K562 (cell line): ENCODE results near the gene CEP76. TPM values are rescaled to one million over a fixed set of nuclear protein-coding genes. Genes with fewer than 3 reads are reported as not detected.
A peak's percentile ranks its signal among the peaks of the same experiment; 100 is the strongest.

Experiments
- ATAC-seq: fragments of 200-7000 bp; cut with Tn5 transposase; 3 replicates; pipeline ENCODE4 v1.9.1; 2020; ENCODE audit warnings: moderate library complexity
- BruUV-seq: library from RNA; stranded (reverse); fragments of 400-500 nt; replicated peaks from 2 replicates; lab custom pipeline; 2021; lab: Mats Ljungman, UMichigan
- CTCF ChIA-PET: fragments of 300-600 bp; formaldehyde crosslinking; extraction: SDS; loops from one replicate; lab custom pipeline; 2021; ENCODE audit warnings: low intra/inter-chr PET ratio; lab: Yijun Ruan, JAX
- POLR2A ChIA-PET: fragments of 300-600, 350-650 bp; sonication (Branson Sonifier 250); formaldehyde crosslinking; extraction: SDS; loops from one replicate; lab custom pipeline; 2021; ENCODE audit warnings: antibody characterized with exemption, inconsistent platforms; lab: Yijun Ruan, JAX
- DNase-seq, 4 experiments: peaks; one replicate each; pipeline versions ENCODE4 v3.0.0 to v3.0.0-alpha.2; 2011 to 2018; ENCODE audit warnings: low spot score in 3 of 4, mixed read lengths in 3 of 4; ENCODE audit errors: extremely low read depth in 1 of 4
- FAIRE-seq: peaks from 2 replicates; lab custom pipeline; 2011; peaks lifted over from hg19 to GRCh38; lab: Jason Lieb, UNC
- H2AFZ ChIP-seq: 2 replicates; pipeline ENCODE4 v1.6.0; 2011; ENCODE audit warnings: low read depth, low read length, control low read depth, inconsistent platforms
- H3K27ac ChIP-seq: fragments of 200-600 bp; 3 replicates; pipeline ENCODE4 v1.8.0; 2011; ENCODE audit warnings: low read depth, mild to moderate bottlenecking, control low read depth, inconsistent platforms, low read length, moderate library complexity, mixed read lengths; ENCODE audit errors: extremely low read depth
- H3K27me3 ChIP-seq, 2 experiments: fragments of 300-600 bp in 1 of 2; 2 replicates in 1 of 2; 3 replicates in 1 of 2; pipeline versions ENCODE4 v1.6.0 to v1.8.0; 2011; ENCODE audit warnings: inconsistent platforms in 2 of 2, low read length in 2 of 2, mild to moderate bottlenecking in 1 of 2, mixed read lengths in 1 of 2, moderate library complexity in 1 of 2; ENCODE audit not compliant: control insufficient read depth in 2 of 2, insufficient read depth in 2 of 2
- H3K36me3 ChIP-seq: fragments of 300-600 bp; 3 replicates; pipeline ENCODE4 v1.8.0; 2011; ENCODE audit warnings: mild to moderate bottlenecking, low read length, inconsistent platforms; ENCODE audit not compliant: control insufficient read depth, insufficient read depth
- H3K4me1 ChIP-seq, 2 experiments: fragments of 200-600 bp in 1 of 2; replicated peaks in 1 of 2; 2 replicates in 1 of 2; 3 replicates in 1 of 2; pipeline versions ENCODE4 v1.5.1 to v1.8.0; 2011; ENCODE audit warnings: inconsistent platforms in 2 of 2, low read length in 2 of 2, mild to moderate bottlenecking in 1 of 2, mixed read lengths in 1 of 2, moderate library complexity in 1 of 2; ENCODE audit not compliant: control insufficient read depth in 2 of 2, insufficient read depth in 2 of 2
- H3K4me2 ChIP-seq: 2 replicates; pipeline ENCODE4 v1.6.1; 2011; ENCODE audit warnings: low read length, control low read depth, inconsistent platforms, mixed read lengths; ENCODE audit not compliant: insufficient read depth
- H3K4me3 ChIP-seq: fragments of 200-600 bp; sonication (generic), shearing (Covaris generic); 2 replicates; pipeline ENCODE4 v1.5.1; 2016; ENCODE audit warnings: control low read depth, inconsistent platforms
- H3K79me2 ChIP-seq: fragments of 200-600 bp; 3 replicates; pipeline ENCODE4 v1.8.0; 2011; ENCODE audit warnings: low read length, inconsistent platforms; ENCODE audit not compliant: control insufficient read depth, insufficient read depth
- H3K9ac ChIP-seq, 2 experiments: 2 replicates each; pipeline versions ENCODE4 v1.6.0 to v1.6.1; 2011; ENCODE audit warnings: low read depth in 2 of 2, low read length in 2 of 2, control low read depth in 1 of 2, inconsistent platforms in 1 of 2, mild to moderate bottlenecking in 1 of 2, mixed read lengths in 1 of 2; ENCODE audit not compliant: insufficient read depth in 1 of 2
- H3K9me1 ChIP-seq: one replicate; pipeline ENCODE4 v1.6.0; 2011; ENCODE audit warnings: inconsistent platforms, mild to moderate bottlenecking, low read length, moderate library complexity; ENCODE audit not compliant: control insufficient read depth, insufficient read depth
- H3K9me3 ChIP-seq: replicated peaks from 2 replicates; pipeline ENCODE4 v1.5.1; 2011; ENCODE audit warnings: low read depth, low read length, inconsistent platforms; ENCODE audit not compliant: control insufficient read depth, insufficient read depth
- H4K20me1 ChIP-seq: replicated peaks from 2 replicates; pipeline ENCODE4 v1.6.1; 2011; ENCODE audit warnings: low read length, inconsistent platforms, mixed read lengths; ENCODE audit not compliant: control insufficient read depth, insufficient read depth
- CBFA2T2 ChIP-seq: fragments of 450-650 bp; conservative IDR thresholded peaks from 2 replicates; pipeline ENCODE4 v1.6.1; 2017; ENCODE audit warnings: mild to moderate bottlenecking
- CBFA2T3 ChIP-seq: fragments of 450-650 bp; IDR thresholded peaks from 2 replicates; pipeline ENCODE4 v1.6.1; 2017
- FOXM1 ChIP-seq, 2 experiments: fragments of 450-650 bp in 1 of 2; sonication (generic) in 1 of 2; formaldehyde crosslinking in 1 of 2; IDR thresholded peaks; 2 replicates each; pipeline versions ENCODE4 v1.6.1 to v1.9.0; 2017 to 2022; ENCODE audit warnings: low read depth in 2 of 2, mild to moderate bottlenecking in 2 of 2, missing genetic modification reagents in 1 of 2, moderate library complexity in 1 of 2
- HLTF ChIP-seq: fragments of 450-650 bp; IDR thresholded peaks from 2 replicates; pipeline ENCODE4 v1.6.1; 2016
- MIER1 ChIP-seq: fragments of 450-650 bp; IDR thresholded peaks from 2 replicates; pipeline ENCODE4 v1.6.1; 2016; ENCODE audit warnings: antibody characterized with exemption, mild to moderate bottlenecking, low read depth
- NBN ChIP-seq: fragments of 450-650 bp; IDR thresholded peaks from 2 replicates; pipeline ENCODE4 v1.6.1; 2016; ENCODE audit warnings: low read depth, mild to moderate bottlenecking
- PCBP2 ChIP-seq: fragments of 200-400 bp; formaldehyde crosslinking; IDR thresholded peaks from 2 replicates; pipeline ENCODE4 v1.6.1; 2018; ENCODE audit warnings: low read length, low read depth, mild to moderate bottlenecking, moderate library complexity; ENCODE audit not compliant: poor library complexity, severe bottlenecking
- POLR2AphosphoS2 ChIP-seq: IDR thresholded peaks from 2 replicates; pipeline ENCODE4 v1.6.1; 2012; ENCODE audit warnings: low read length, improper control_type of control experiment
- POLR3A ChIP-seq: IDR thresholded peaks from 2 replicates; pipeline ENCODE4 v1.6.1; 2011; ENCODE audit warnings: borderline replicate concordance, mild to moderate bottlenecking, moderate library complexity; ENCODE audit not compliant: insufficient read length, insufficient read depth; ENCODE audit errors: extremely low read depth
- RAD21 ChIP-seq, 2 experiments: fragments of 250-450 bp in 1 of 2; fragments of 450-650 bp in 1 of 2; sonication (Bioruptor Pico) in 1 of 2; formaldehyde crosslinking in 1 of 2; IDR thresholded peaks in 1 of 2; conservative IDR thresholded peaks in 1 of 2; 2 replicates each; pipeline versions ENCODE4 v1.4.0 to v1.8.0; 2020 to 2022; ENCODE audit warnings: mild to moderate bottlenecking in 2 of 2, moderate library complexity in 1 of 2
- RHOXF2B ChIP-seq: fragments of 250-450 bp; sonication (Bioruptor Pico); conservative IDR thresholded peaks from 2 replicates; pipeline ENCODE4 v1.5.1; 2021
- SMARCB1 ChIP-seq: IDR thresholded peaks from 2 replicates; pipeline ENCODE4 v1.6.1; 2011; ENCODE audit warnings: improper control_type of control experiment, low read depth; ENCODE audit not compliant: insufficient read length
- SPI1 ChIP-seq: IDR thresholded peaks from 2 replicates; pipeline ENCODE4 v1.6.1; 2011; ENCODE audit warnings: low read depth, low read length, control low read depth, borderline replicate concordance
- U2AF2 ChIP-seq: fragments of 200-400 bp; formaldehyde crosslinking; optimal IDR thresholded peaks from 2 replicates; pipeline ENCODE3; 2017; ENCODE audit warnings: low read depth, mild to moderate bottlenecking, low read length
- ZNF780A ChIP-seq: fragments of 250-450 bp; sonication (Bioruptor Pico); IDR thresholded peaks from 2 replicates; pipeline ENCODE4 v1.5.0; 2021; ENCODE audit warnings: mild to moderate bottlenecking
- ZSCAN32 ChIP-seq: fragments of 450-650 bp; formaldehyde crosslinking; IDR thresholded peaks from 2 replicates; pipeline ENCODE4 v1.4.0; 2020; ENCODE audit warnings: mild to moderate bottlenecking, moderate library complexity
- WGBS: fragments of 100-300 bp; shearing (Covaris generic); methylation state at CpG from one replicate; pipeline ENCODE4 v1.1.6; 2016; ENCODE audit warnings: low coverage, mixed read lengths; ENCODE audit not compliant: insufficient coverage; ENCODE audit errors: missing lambda C conversion rate; 5-methylcytosine and 5-hydroxymethylcytosine counted together
- in situ Hi-C: fragments of 300-500 bp; cut with MboI; formaldehyde crosslinking; loops from 4 replicates; pipeline ENCODE4 v1.15.0; 2018; ENCODE audit warnings: inconsistent platforms, mixed read lengths
- intact Hi-C: fragments of 100-400 bp; cut with micrococcal nuclease; formaldehyde crosslinking; loops from 2 replicates; pipeline ENCODE4 v1.14.2; 2022
- polyA plus RNA-seq, 8 experiments: library from polyadenylated mRNA; depleted of rRNA in 4 of 8; stranded (reverse) in 5 of 8; unstranded in 3 of 8; fragments of >200 nt; fragmentation: Nextera tagmentation in 2 of 8; fragmentation: Illumina TruSeq in 1 of 8; extraction: Ambion mirVana in 2 of 8; extraction: Trizol in 1 of 8; gene quantifications; 2 replicates each; pipeline versions ENCODE4 v1.2.1 to v1.2.3, GENCODE V29; 2011 to 2014; ENCODE audit warnings: inconsistent platforms in 1 of 8, missing spikeins in 1 of 8
- total RNA-seq, 7 experiments: library from RNA; depleted of rRNA in 6 of 7; stranded (reverse); fragments of >200 nt in 6 of 7; fragmentation: Illumina TruSeq in 2 of 7; extraction: Trizol in 2 of 7; gene quantifications; 2 replicates each; pipeline versions ENCODE4 v1.2.1 to v1.2.3, GENCODE V29; 2011 to 2021; ENCODE audit warnings: low replicate concordance in 1 of 7
- TF ChIP-seq, protein P1 (sequence below): fragments of 450-650 bp; IDR thresholded peaks from 2 replicates; pipeline ENCODE4 v1.6.1; 2017; ENCODE audit warnings: antibody characterized with exemption, mild to moderate bottlenecking

CEP76 gene
- total and polyA plus RNA-seq, 9 of the 15 experiments (the other 6 are each of a cell fraction or from before 2014, with no cell fraction given) = 5.3 to 27.3 (median 19.3) TPM

DNA sequence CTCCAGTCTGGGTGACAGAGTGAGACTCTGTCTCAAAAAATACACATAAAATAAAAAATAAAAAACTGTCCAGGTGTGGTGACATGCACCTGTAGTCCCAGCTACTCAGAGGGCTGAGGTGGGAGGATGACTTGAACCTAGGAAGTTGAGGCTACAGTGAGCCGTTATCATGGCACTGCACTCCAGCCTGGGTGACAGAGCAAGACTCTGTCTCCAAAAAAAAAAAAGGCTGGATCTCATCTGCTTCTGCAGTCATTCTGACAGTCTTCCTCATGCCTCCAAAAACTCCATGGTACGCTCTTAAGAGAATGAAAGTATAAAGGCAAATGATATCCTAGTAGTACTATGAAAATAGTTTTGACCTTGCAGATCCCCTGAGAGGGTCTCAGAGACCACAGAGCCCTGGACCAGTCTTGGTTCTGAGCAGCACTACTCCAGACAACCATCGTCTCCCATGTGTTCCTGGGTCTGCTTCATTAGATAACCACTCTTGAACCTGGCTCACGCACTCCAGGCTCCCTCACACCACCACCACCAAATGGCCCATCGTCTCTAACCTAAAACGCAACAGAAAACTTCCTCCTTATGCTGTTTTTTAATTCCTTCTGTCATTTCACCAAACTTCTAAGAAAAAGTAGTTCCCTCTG lies 70.6 kb downstream of the CEP76 start:
- Histone ChIP-seq H3K79me2 (no peaks in the 10 kb centered on the region), H3K4me1 (peaks cover 4 to 7% of the 10 kb centered on the region in 2 experiments; a peak in 3 of 5 replicates), H2AFZ (peak overlapping the region; percentile 61), H3K9ac (peak overlapping the region; percentile 24 to 36; a peak in 2 of 4 replicates), H3K9me3 (no peaks in the 10 kb centered on the region), H3K4me2 (peak overlapping the region; percentile 68), H3K27ac (peak overlapping the region; percentile 63; the same call in 2 of the 3 replicates), H3K27me3 (no peaks in the 10 kb centered on the region), H3K4me3 (no peak overlapping the region), H4K20me1 (no peaks in the 10 kb centered on the region), H3K9me1 (no peaks in the 10 kb centered on the region), H3K36me3 (no peaks in the 10 kb centered on the region)
- peak in 3 of 4 experiments; percentile 21 to 67 (median 64) for DNase-seq
- peak; percentile 95 for ATAC-seq
- in situ Hi-C loops = no loop called here
- POLR2A ChIA-PET = no interaction called here
- intact Hi-C loops = no loop called here
- CTCF ChIA-PET = no interaction called here
- peak; percentile 42 for FAIRE-seq
- 16% methylated on average over 6 of the region's 6 CpGs for WGBS
- no TSS peak for BruUV-seq
- TF ChIP-seq U2AF2 (no peak), RHOXF2B (CRISPR knock-in tag) (no peak), CBFA2T2 (peak; percentile 69; the same call in 1 of the 2 replicates), ZSCAN32 (CRISPR knock-in tag) (no peak), CBFA2T3 (peak; percentile 78), POLR3A (no peak), POLR2AphosphoS2 (no peak), RAD21 (CRISPR knock-in tag; conservative IDR thresholded peaks at IDR 0.05 in 1 of 2, IDR thresholded peaks at IDR 0.05 in 1 of 2) (no peak), SPI1 (no peak), NBN (no peak), FOXM1 (IDR thresholded peaks at IDR 0.05; ENCODE audit: low read depth) (no peak), FOXM1 (CRISPR knock-in tag; IDR thresholded peaks at IDR 0.05; ENCODE audit: low read depth) (no peak), PCBP2 (no peak), ZNF780A (CRISPR knock-in tag) (no peak), HLTF (no peak), MIER1 (no peak), SMARCB1 (no peak)
- TF ChIP-seq, protein P1, sequence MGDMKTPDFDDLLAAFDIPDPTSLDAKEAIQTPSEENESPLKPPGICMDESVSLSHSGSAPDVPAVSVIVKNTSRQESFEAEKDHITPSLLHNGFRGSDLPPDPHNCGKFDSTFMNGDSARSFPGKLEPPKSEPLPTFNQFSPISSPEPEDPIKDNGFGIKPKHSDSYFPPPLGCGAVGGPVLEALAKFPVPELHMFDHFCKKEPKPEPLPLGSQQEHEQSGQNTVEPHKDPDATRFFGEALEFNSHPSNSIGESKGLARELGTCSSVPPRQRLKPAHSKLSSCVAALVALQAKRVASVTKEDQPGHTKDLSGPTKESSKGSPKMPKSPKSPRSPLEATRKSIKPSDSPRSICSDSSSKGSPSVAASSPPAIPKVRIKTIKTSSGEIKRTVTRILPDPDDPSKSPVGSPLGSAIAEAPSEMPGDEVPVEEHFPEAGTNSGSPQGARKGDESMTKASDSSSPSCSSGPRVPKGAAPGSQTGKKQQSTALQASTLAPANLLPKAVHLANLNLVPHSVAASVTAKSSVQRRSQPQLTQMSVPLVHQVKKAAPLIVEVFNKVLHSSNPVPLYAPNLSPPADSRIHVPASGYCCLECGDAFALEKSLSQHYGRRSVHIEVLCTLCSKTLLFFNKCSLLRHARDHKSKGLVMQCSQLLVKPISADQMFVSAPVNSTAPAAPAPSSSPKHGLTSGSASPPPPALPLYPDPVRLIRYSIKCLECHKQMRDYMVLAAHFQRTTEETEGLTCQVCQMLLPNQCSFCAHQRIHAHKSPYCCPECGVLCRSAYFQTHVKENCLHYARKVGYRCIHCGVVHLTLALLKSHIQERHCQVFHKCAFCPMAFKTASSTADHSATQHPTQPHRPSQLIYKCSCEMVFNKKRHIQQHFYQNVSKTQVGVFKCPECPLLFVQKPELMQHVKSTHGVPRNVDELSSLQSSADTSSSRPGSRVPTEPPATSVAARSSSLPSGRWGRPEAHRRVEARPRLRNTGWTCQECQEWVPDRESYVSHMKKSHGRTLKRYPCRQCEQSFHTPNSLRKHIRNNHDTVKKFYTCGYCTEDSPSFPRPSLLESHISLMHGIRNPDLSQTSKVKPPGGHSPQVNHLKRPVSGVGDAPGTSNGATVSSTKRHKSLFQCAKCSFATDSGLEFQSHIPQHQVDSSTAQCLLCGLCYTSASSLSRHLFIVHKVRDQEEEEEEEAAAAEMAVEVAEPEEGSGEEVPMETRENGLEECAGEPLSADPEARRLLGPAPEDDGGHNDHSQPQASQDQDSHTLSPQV = 0 out of 2 replicates have a peak, but pooled peaks have one; percentile 56
